ENCODE results near the gene PPIA.
"Not testable (repeated sequence)": the region's sequence is repeated elsewhere in the genome, so short reads cannot be mapped to it uniquely, and the experiment has no call there.

PPIA gene

DNA sequence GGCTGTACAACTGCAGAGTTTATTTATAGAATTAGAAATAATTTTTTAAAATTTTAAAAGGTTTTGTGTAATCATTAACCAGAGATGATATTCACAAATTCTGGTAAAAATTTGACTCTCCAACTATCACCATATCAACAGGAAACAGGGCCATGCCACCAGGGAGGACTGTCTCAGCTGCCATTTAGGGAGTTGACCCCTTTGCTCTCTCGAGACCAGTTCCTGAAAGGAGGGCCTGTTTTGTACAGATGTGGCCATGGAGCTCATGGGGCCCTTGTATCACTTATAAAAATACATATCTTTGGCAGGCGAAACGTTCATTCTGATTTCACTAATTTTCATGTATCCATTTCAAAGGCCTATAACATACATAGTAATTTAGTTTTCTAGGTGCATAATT, 31.1 kb downstream of the PPIA start:
- DNase-seq (ENCODE audit: low read depth) = no peak

DNA sequence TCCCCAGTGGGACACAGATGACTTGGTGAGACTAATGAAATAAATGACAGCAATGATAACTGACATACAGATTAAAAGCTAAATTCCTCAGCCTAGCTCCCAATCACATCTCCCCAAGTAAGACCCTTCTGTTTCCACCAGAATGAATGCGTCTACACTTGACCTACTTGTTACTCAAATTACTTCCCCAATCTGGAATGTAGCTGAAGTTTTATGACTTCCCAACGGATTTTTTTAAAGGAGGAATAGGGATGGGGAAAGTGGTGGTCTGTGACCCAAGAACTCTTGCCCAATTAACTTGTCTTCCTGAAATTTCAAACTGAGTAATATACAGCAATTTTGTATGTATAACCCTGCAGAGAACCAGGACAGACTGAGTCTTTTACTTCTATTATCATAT, 42.3 kb downstream of the PPIA start:
- DNase-seq (ENCODE audit: low read depth) = no peak

DNA sequence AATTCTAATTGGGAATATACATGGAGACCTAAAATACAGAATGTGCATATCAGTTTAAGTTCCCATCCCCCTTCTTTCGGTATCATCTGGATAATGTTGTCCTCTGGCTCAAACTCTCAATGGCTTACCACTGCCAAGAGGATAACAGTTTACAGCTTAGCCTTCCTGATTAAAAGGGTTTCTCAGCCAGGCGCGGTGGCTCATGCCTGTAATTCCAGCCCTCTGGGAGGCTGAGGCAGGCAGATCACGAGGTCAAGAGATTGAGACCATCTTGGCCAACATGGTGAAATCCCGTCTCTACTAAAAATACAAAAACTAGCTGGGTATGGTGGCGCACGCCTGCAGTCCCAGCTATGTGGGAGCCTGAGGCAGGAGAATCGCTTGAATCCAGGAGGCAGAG, 46.2 kb downstream of the PPIA start:
- not testable (repeated sequence) for DNase-seq (ENCODE audit: low read depth)

DNA sequence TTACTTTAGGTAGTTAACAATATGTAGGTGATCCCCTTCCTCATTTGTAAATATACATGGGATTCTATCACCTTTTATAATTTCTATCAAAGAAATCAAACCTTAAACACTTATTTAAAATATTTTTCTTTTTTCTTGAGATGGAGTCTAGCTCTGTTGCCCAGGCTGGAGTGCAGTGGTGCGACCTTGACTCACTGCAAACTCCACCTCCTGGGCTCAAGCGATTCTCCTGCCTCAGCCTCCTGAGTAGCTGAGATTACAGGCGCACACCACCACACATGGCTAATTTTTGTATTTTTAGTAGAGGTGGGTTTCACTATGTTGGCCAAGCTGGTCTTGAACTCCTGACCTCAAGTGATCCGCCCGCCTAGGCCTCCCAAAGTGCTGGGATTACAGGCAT, 47.0 kb downstream of the PPIA start:
- DNase-seq (ENCODE audit: low read depth) = not testable (repeated sequence)

DNA sequence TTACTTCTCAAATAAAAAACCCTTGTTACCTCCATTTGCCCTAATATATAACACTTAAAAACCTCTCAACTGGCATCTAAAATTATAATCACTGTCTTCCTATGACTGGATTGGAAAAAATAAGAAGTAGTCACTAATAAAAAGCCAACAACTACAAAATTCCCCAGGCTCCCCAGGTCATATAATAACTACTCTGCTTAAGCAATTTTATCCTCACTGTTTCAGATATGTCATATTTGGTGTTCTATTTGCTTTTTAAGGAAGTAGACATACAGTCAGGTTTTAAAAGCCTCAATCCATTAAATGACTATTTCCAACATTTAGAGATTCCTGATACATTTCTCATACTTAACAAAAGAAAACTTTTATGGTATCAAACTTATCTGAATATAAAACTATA, 49.0 kb downstream of the PPIA start:
- no peak for DNase-seq (ENCODE audit: low read depth)

DNA sequence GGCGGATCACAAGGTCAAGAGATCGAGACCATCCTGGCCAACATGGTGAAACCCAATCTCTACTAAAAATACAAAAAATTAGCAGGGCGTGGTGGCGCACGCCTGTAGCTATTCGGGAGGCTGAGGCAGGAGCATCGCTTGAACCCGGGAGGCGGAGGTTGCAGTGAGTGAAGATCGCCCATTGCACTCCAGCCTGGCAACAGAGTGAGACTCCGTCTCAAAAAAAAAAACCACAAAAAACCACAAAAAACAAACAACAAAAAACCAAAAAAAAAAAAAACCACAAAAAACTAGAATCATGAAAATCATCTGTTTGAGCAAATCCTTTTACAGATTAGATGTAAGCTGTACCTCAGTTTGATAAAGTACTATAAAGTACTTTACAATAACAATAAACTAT, 49.9 kb downstream of the PPIA start:
- DNase-seq (ENCODE audit: low read depth) = not testable (repeated sequence)

DNA sequence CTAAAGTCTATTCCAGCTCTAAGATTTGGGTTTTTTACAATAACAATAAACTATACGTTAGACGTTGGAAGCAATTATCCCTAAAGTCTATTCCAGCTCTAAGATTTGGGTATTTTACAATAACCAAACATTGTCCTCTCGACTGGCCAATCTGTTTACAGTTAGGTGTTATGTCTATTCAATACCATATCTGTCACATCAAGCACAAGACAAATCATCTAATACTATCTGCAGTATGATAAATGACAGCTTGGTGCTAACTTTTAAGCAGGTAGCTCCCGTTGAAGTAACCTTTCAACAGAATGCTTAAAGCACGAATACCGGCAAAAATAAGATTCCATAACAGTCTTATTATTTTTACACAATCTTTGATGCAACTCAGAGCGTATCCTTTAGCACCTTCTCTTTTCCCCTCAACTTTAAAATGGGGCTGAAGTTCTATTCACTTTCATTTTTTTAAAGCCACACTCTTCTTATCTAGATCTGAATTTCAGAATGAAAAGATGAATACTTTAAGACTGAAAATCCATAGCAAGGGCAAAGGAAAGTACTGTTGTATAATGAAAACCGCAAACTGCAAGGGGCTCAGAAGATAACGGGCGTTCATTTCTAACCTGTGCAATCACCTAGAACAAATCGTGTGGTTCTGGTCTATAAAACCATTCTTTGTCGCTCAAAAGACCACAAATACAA, 50.5 kb downstream of the PPIA start:
- no peak for DNase-seq (ENCODE audit: low read depth)

DNA sequence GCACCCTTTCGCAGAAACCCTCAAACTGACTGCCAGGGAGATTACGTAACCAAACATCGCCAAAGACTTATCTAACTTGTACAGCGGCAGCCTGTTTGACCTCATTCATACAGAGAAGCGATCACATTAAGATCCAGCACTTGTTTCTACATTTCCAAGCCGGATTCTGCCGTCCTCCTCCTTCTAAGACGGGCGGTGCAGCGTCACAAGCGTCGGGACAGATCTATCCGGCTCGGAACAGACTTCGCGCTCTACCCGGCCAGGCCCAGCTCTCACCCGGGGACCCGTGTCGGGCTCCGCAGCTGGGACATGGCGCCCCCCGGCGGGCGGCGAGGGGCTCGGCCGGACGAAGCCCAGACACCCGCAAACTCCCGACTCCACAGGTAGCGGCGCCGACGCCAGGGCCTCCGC, 51.0 kb downstream of the PPIA start:
- no peak for DNase-seq (ENCODE audit: low read depth)

DNA sequence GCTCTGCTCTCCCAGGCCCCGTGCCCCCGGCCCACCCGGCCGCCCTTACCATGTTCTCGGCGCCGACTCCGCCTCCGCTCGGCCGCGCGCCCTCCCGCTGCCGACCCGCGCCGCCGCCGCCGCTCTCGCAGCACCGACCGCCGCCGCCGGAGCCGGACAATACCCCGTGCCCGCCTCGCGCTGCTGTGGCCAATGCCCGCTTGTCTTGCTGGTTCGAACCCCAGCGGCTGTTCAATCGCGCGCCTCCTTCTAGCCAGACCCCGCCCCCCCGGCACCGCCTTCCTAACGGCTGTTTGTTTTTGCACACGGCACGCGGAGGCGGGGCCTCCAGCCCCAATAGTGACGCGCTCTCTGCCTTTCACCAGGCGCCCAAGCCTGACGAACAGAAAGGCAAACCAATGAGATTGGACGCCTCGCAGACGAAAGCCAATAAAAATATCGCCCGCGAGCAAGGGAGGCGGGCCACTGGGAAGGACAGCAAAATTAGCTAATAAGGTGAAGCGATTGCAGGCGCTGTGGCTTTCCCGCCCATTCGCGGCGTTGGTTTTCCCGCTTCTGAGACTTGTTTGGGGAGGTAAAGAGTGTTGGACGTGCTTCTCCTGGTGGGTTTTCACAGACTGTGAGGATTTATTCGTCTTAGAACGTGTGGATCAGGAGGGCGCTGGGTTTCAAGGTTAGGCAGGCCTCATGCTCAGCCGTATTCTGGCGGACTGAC, 51.6 kb downstream of the PPIA start, which contains the start of gene H2AZ2:
Gene H2AZ2 (minus strand): TSS at position 168 of the 715 bp plus-strand sequence. CDS start 116 bp downstream, at position 52.
- peak; percentile 98 for DNase-seq (ENCODE audit: low read depth)

DNA sequence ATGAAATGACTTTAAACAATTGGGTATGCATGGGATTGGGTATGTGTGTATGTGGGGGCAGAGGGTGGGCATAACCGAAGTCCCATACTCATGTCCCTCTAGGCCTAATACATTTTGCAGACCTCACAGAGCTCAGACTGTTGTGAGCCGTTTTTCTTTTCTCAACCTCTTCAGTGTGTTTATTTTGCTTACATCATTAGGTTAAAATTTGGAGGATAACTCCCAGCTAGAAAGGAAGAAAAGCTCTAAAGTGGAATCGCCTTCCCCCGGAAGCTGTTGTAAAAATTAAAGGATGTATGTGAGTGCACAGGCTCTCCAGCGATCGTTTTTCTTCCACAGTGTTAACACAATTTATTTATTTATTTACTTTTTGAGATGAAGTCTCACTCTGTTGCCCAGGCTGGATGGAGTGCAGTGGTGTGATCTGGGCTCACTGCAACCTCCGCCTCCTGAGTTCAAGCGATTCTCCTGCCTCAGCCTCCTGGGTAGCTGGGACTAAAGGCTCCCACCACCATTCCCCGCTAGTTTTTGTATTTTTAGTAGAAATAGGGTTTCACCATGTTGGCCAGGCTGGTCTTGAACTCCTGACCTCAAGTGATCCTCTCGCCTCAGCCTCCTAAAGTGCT, 52.9 kb downstream of the PPIA start:
- DNase-seq (ENCODE audit: low read depth) = no peak

DNA sequence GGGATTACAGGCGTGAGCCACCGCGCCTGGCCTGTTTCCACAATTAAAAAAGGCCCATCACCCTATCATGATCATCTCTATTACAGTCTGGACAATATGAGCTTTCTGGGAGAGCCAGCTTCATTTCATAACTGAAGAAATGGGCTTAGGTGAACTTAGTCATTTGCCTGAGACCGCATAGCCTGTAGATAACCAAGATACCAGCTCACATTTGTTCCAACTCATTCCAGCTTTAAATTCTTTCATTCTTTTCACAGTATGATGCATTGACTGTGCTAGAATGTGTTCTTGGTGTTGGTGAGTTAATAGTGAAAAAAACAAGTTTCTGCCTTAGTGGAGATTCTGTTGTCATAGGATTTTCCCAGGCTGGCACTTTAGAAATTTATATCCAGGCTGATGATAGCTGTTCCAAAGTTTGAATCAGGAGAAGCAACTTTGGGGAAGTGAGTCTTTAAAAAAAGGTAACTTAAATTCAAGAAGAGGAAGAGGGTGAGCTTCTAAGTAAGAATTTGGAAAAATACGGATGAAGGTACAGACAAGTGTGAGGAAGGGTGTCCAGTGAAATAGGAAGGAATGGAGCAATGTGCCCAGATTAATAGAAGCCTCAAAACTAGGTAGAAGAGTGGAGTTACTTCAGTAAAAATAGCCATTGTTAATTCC, 53.5 kb downstream of the PPIA start:
- no peak for DNase-seq (ENCODE audit: low read depth)

DNA sequence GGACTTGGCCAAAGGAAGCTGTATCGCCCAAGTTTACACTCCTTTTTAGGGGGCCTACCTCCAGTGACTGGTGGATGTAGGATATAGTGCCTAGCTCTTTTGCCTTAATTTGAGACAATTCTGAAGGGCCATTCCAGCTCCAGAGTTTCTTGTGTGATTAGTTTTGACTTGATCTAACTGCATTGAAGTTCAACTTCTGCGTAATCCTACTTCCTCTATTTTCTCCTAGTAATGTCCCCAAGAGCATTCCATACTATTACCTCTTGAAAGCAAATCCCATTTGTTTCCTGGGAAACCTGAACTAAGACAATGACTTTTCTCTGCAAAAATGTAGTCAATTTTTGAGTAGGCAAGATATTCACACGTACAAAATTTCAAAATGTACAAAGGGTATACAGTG, 56.1 kb downstream of the PPIA start:
- DNase-seq (ENCODE audit: low read depth) = no peak

Measured in non-pigmented ciliary epithelial cell (primary cell).